IMR-90 (cell line): ENCODE results near the gene EFCAB5. TPM values are rescaled to one million over a fixed set of nuclear protein-coding genes. Genes with fewer than 3 reads are reported as not detected.

Source experiments
- ATAC-seq: fragments of 200-7000 bp; cut with Tn5 transposase; 2 replicates; pipeline ENCODE4 v1.9.1; 2020; ENCODE audit warnings: low read depth, mild to moderate bottlenecking, moderate library complexity
- BruUV-seq: library from RNA; stranded (reverse); fragments of 400-500 nt; replicated peaks from 2 replicates; lab custom pipeline; 2021; lab: Mats Ljungman, UMichigan
- CTCF ChIA-PET: fragments of 300-600 bp; formaldehyde crosslinking; extraction: SDS; loops from one replicate; lab custom pipeline; 2021; ENCODE audit warnings: antibody characterized with exemption; lab: Yijun Ruan, JAX
- POLR2A ChIA-PET: fragments of 300-600 bp; sonication (Branson Sonifier 250); formaldehyde crosslinking; loops from one replicate; lab custom pipeline; 2022; ENCODE audit warnings: antibody characterized with exemption; ENCODE audit not compliant: unreplicated experiment; lab: Charles Lee
- DNase-seq: peaks from one replicate; pipeline ENCODE4 v3.0.0; 2013
- H2AFZ ChIP-seq: replicated peaks from 2 replicates; pipeline ENCODE3; 2013; ENCODE audit warnings: low read length, mild to moderate bottlenecking; ENCODE audit not compliant: poor library complexity
- H2AK5ac ChIP-seq: 2 replicates; pipeline ENCODE4 v1.6.1; 2013; ENCODE audit warnings: low read depth, low read length, inconsistent platforms
- H2AK9ac ChIP-seq: replicated peaks from 2 replicates; pipeline ENCODE3; 2013; ENCODE audit warnings: mild to moderate bottlenecking, low read depth, low read length, moderate library complexity; ENCODE audit not compliant: poor library complexity
- H2BK120ac ChIP-seq: 2 replicates; pipeline ENCODE4 v1.6.1; 2013; ENCODE audit warnings: low read depth, low read length, inconsistent platforms
- H2BK15ac ChIP-seq: 3 replicates; pipeline ENCODE4 v1.6.1; 2013; ENCODE audit warnings: low read depth, low read length, inconsistent platforms
- H2BK20ac ChIP-seq: 2 replicates; pipeline ENCODE4 v1.6.1; 2013; ENCODE audit warnings: low read depth, mild to moderate bottlenecking, inconsistent platforms, low read length, moderate library complexity
- H2BK5ac ChIP-seq: 2 replicates; pipeline ENCODE4 v1.6.1; 2013; ENCODE audit warnings: mild to moderate bottlenecking, low read depth, low read length, inconsistent platforms; ENCODE audit not compliant: poor library complexity, severe bottlenecking
- H3K14ac ChIP-seq: replicated peaks from 2 replicates; pipeline ENCODE4 v1.6.1; 2013; ENCODE audit warnings: low read depth, low read length, inconsistent platforms
- H3K18ac ChIP-seq: 2 replicates; pipeline ENCODE4 v1.6.1; 2013; ENCODE audit warnings: low read depth, low read length, control low read depth
- H3K23ac ChIP-seq: 2 replicates; pipeline ENCODE4 v1.6.1; 2013; ENCODE audit warnings: low read depth, low read length, inconsistent platforms
- H3K27ac ChIP-seq: 2 replicates; pipeline ENCODE4 v1.5.1; 2013; ENCODE audit warnings: mild to moderate bottlenecking, control low read depth, low read length; ENCODE audit not compliant: insufficient read depth
- H3K27me3 ChIP-seq: 2 replicates; pipeline ENCODE4 v1.6.1; 2013; ENCODE audit warnings: low read length; ENCODE audit not compliant: control insufficient read depth, insufficient read depth
- H3K36me3 ChIP-seq: 2 replicates; pipeline ENCODE4 v1.6.1; 2013; ENCODE audit warnings: low read length, mixed read lengths; ENCODE audit not compliant: control insufficient read depth, insufficient read depth
- H3K4ac ChIP-seq: 2 replicates; pipeline ENCODE4 v1.6.1; 2013; ENCODE audit warnings: low read depth, low read length, inconsistent platforms
- H3K4me1 ChIP-seq: 2 replicates; pipeline ENCODE4 v1.6.1; 2013; ENCODE audit warnings: low read length, mixed read lengths; ENCODE audit not compliant: control insufficient read depth, insufficient read depth
- H3K4me2 ChIP-seq: 2 replicates; pipeline ENCODE4 v1.6.1; 2013; ENCODE audit warnings: low read depth, mild to moderate bottlenecking, control low read depth, low read length, moderate library complexity
- H3K4me3 ChIP-seq: 2 replicates; pipeline ENCODE4 v1.5.1; 2013; ENCODE audit warnings: low read depth, mild to moderate bottlenecking, control low read depth, low read length, moderate library complexity; ENCODE audit not compliant: insufficient read depth
- H3K56ac ChIP-seq: 2 replicates; pipeline ENCODE4 v1.6.1; 2013; ENCODE audit warnings: low read length, inconsistent platforms; ENCODE audit not compliant: insufficient read depth; ENCODE audit errors: extremely low read depth
- H3K79me1 ChIP-seq, 2 experiments: 2 replicates each; pipeline ENCODE4 v1.6.1; 2013; ENCODE audit warnings: low read length in 2 of 2, inconsistent platforms in 1 of 2, low read depth in 1 of 2
- H3K9ac ChIP-seq: 2 replicates; pipeline ENCODE4 v1.6.1; 2013; ENCODE audit warnings: low read depth, low read length, control low read depth
- H3K9me1 ChIP-seq: 2 replicates; pipeline ENCODE4 v1.6.1; 2013; ENCODE audit warnings: low read length, inconsistent platforms; ENCODE audit not compliant: insufficient read depth
- H3K9me3 ChIP-seq: 2 replicates; pipeline ENCODE4 v1.6.1; 2013; ENCODE audit warnings: low read length; ENCODE audit not compliant: control insufficient read depth, insufficient read depth
- H4K20me1 ChIP-seq: 2 replicates; pipeline ENCODE4 v1.6.1; 2013; ENCODE audit warnings: low read length, inconsistent platforms; ENCODE audit not compliant: insufficient read depth
- H4K5ac ChIP-seq: 2 replicates; pipeline ENCODE4 v1.6.1; 2013; ENCODE audit warnings: mild to moderate bottlenecking, low read depth, low read length, control low read depth
- H4K8ac ChIP-seq, 2 experiments: 2 replicates each; pipeline ENCODE4 v1.6.1; 2013; ENCODE audit warnings: low read depth in 2 of 2, low read length in 2 of 2, control low read depth in 1 of 2, inconsistent platforms in 1 of 2
- H4K91ac ChIP-seq: 2 replicates; pipeline ENCODE4 v1.6.1; 2013; ENCODE audit warnings: low read depth, low read length, inconsistent platforms; ENCODE audit not compliant: insufficient read depth
- BHLHE40 ChIP-seq: fragments of 150-350 bp; IDR thresholded peaks from 2 replicates; pipeline ENCODE4 v1.6.1; 2016; ENCODE audit warnings: mild to moderate bottlenecking, low read depth, low read length
- CEBPB ChIP-seq: IDR thresholded peaks from 2 replicates; pipeline ENCODE4 v1.6.1; 2012; ENCODE audit warnings: low read depth, low read length, improper control_type of control experiment
- MAZ ChIP-seq: IDR thresholded peaks from 2 replicates; pipeline ENCODE4 v1.6.1; 2012; ENCODE audit warnings: low read depth, mild to moderate bottlenecking, low read length, improper control_type of control experiment, moderate library complexity, borderline replicate concordance
- NFE2L2 ChIP-seq: fragments of 150-350 bp; IDR thresholded peaks from 2 replicates; pipeline ENCODE4 v1.6.1; 2016; ENCODE audit warnings: low read depth, mild to moderate bottlenecking, low read length
- POLR2A ChIP-seq: IDR thresholded peaks from 2 replicates; pipeline ENCODE4 v1.6.1; 2012; ENCODE audit warnings: mild to moderate bottlenecking, low read depth, low read length
- RAD21 ChIP-seq: IDR thresholded peaks from 2 replicates; pipeline ENCODE4 v1.6.1; 2012; ENCODE audit warnings: low read length, improper control_type of control experiment
- RFX5 ChIP-seq: IDR thresholded peaks from 2 replicates; pipeline ENCODE4 v1.8.0; 2012; ENCODE audit warnings: low read depth, mild to moderate bottlenecking, low read length, moderate library complexity
- SMC3 ChIP-seq: fragments of 150-350 bp; IDR thresholded peaks from 2 replicates; pipeline ENCODE4 v1.6.1; 2016; ENCODE audit warnings: low read depth, mild to moderate bottlenecking, antibody characterized with exemption, low read length, moderate library complexity
- WGBS, 2 experiments: methylation state at CpG; one replicate each; pipeline versions ENCODE4 v1.1.5 to v1.1.7; 2013; ENCODE audit warnings: missing lambda C conversion rate in 2 of 2; ENCODE audit not compliant: insufficient read length in 1 of 2; ENCODE audit errors: extremely low coverage in 2 of 2; 5-methylcytosine and 5-hydroxymethylcytosine counted together
- dilution Hi-C: fragments of 300-500 bp; cut with HindIII; formaldehyde crosslinking; loops from one replicate; pipeline ENCODE4 v1.14.3; 2018; ENCODE audit warnings: low sequenced_read_pairs; ENCODE audit not compliant: unreplicated experiment
- in situ Hi-C: fragments of 300-500 bp; cut with MboI; formaldehyde crosslinking; loops from 3 replicates; pipeline ENCODE4 v1.14.3; 2019; ENCODE audit warnings: low sequenced_read_pairs, inconsistent platforms, mixed read lengths
- intact Hi-C: fragments of 100-400 bp; cut with micrococcal nuclease; formaldehyde crosslinking; loops from 2 replicates; pipeline ENCODE4 v1.10.0; 2022
- polyA plus RNA-seq, 3 experiments: library from polyadenylated mRNA; depleted of rRNA; stranded (reverse); fragments of >200 nt; gene quantifications; 2 replicates each; pipeline ENCODE4 v1.2.3, GENCODE V29; 2012; ENCODE audit warnings: low replicate concordance in 1 of 3
- total RNA-seq: library from RNA; depleted of rRNA; stranded (reverse); fragments of >200 nt; gene quantifications from 2 replicates; pipeline ENCODE4 v1.2.3, GENCODE V29; 2012
- TF ChIP-seq, protein P1 (sequence below): fragments of 150-350 bp; IDR thresholded peaks from 2 replicates; pipeline ENCODE4 v1.6.1; 2017; ENCODE audit warnings: mild to moderate bottlenecking, antibody characterized with exemption, low read length, low read depth
- TF ChIP-seq, protein P2 (sequence below): conservative IDR thresholded peaks from 2 replicates; pipeline ENCODE4 v1.5.1; 2012; ENCODE audit warnings: mild to moderate bottlenecking, low read depth, low read length, improper control_type of control experiment

EFCAB5 gene
- total and polyA plus RNA-seq, 2 of the 4 experiments (the other 2 are of a cell fraction) = 0.14 TPM; not detected in 1

DNA sequence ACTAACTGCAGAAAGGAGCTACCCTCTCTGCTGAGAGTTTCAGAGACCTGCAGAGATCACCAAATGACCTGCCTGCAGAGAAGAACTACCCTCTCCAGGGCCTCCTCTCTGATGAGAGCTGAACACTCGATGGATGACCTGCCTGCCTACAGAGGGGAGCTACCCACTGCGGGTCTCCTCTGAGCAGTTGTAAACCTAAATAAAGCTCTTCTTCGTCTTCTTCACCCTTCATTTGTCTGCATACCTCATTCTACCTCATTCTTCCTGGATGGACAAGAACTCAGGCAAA lies 35.6 kb upstream of the EFCAB5 start:
- H3K56ac ChIP-seq = no peak overlapping the region
- BruUV-seq = no TSS peak
- H3K79me1 ChIP-seq = peaks cover 24 to 35% of the 10 kb centered on the region in 2 experiments
- H3K27ac ChIP-seq = no peak overlapping the region
- H4K20me1 ChIP-seq = peaks cover 8% of the 10 kb centered on the region; the same call in 1 of the 2 replicates
- TF ChIP-seq CEBPB = no peak
- TF ChIP-seq RAD21 = no peak
- no peak for TF ChIP-seq SMC3
- TF ChIP-seq BHLHE40 = no peak
- TF ChIP-seq MAZ = no peak
- TF ChIP-seq RFX5 = no peak
- TF ChIP-seq, protein P1, sequence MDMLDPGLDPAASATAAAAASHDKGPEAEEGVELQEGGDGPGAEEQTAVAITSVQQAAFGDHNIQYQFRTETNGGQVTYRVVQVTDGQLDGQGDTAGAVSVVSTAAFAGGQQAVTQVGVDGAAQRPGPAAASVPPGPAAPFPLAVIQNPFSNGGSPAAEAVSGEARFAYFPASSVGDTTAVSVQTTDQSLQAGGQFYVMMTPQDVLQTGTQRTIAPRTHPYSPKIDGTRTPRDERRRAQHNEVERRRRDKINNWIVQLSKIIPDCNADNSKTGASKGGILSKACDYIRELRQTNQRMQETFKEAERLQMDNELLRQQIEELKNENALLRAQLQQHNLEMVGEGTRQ = no peak
- TF ChIP-seq, protein P2, sequence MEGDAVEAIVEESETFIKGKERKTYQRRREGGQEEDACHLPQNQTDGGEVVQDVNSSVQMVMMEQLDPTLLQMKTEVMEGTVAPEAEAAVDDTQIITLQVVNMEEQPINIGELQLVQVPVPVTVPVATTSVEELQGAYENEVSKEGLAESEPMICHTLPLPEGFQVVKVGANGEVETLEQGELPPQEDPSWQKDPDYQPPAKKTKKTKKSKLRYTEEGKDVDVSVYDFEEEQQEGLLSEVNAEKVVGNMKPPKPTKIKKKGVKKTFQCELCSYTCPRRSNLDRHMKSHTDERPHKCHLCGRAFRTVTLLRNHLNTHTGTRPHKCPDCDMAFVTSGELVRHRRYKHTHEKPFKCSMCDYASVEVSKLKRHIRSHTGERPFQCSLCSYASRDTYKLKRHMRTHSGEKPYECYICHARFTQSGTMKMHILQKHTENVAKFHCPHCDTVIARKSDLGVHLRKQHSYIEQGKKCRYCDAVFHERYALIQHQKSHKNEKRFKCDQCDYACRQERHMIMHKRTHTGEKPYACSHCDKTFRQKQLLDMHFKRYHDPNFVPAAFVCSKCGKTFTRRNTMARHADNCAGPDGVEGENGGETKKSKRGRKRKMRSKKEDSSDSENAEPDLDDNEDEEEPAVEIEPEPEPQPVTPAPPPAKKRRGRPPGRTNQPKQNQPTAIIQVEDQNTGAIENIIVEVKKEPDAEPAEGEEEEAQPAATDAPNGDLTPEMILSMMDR = no peak
- TF ChIP-seq NFE2L2 = no peak
- TF ChIP-seq POLR2A = no peak
- ATAC-seq (no peak), DNase-seq (no peak)
- H2AK9ac ChIP-seq = no peak overlapping the region
- no peak overlapping the region for H2AK5ac ChIP-seq
- no peaks in the 10 kb centered on the region for H3K9me1 ChIP-seq
- in situ Hi-C loops (no loop called here), intact Hi-C loops (no loop called here), dilution Hi-C loops (no loop called here)
- 95% methylated on average over 3 of the region's 3 CpGs; no CpG with 5 or more reads in 1 of the 2 experiments for WGBS, 2 experiments
- H2BK15ac ChIP-seq = no peak overlapping the region
- no peak overlapping the region for H3K4me2 ChIP-seq
- H4K91ac ChIP-seq = no peak overlapping the region
- H3K9me3 ChIP-seq = peaks cover 6% of the 10 kb centered on the region; the same call in 1 of the 2 replicates
- H3K4me3 ChIP-seq = no peak overlapping the region
- no peak overlapping the region for H3K9ac ChIP-seq
- H3K14ac ChIP-seq = no peak overlapping the region
- POLR2A ChIA-PET = no interaction called here
- no peak overlapping the region for H3K18ac ChIP-seq
- CTCF ChIA-PET = no interaction called here
- no peak overlapping the region for H3K23ac ChIP-seq
- no peaks in the 10 kb centered on the region for H3K27me3 ChIP-seq
- H4K5ac ChIP-seq = no peak overlapping the region
- H3K4ac ChIP-seq = no peak overlapping the region
- H2AFZ ChIP-seq = no peak overlapping the region
- no peak overlapping the region for H2BK120ac ChIP-seq
- H2BK5ac ChIP-seq = no peak overlapping the region
- H3K36me3 ChIP-seq = no peaks in the 10 kb centered on the region
- no peaks in the 10 kb centered on the region for H3K4me1 ChIP-seq
- H2BK20ac ChIP-seq = no peak overlapping the region
- no peak overlapping the region for H4K8ac ChIP-seq
